Nucleus accumbens (tissue), 56 donors: Measurements from ENCODE around the gene THBS1.

Source experiments
- DNase-seq, 56 donors: peaks; one replicate each; lab custom pipeline; 2025; lab: John Stamatoyannopoulos, UW

THBS1 gene

DNA sequence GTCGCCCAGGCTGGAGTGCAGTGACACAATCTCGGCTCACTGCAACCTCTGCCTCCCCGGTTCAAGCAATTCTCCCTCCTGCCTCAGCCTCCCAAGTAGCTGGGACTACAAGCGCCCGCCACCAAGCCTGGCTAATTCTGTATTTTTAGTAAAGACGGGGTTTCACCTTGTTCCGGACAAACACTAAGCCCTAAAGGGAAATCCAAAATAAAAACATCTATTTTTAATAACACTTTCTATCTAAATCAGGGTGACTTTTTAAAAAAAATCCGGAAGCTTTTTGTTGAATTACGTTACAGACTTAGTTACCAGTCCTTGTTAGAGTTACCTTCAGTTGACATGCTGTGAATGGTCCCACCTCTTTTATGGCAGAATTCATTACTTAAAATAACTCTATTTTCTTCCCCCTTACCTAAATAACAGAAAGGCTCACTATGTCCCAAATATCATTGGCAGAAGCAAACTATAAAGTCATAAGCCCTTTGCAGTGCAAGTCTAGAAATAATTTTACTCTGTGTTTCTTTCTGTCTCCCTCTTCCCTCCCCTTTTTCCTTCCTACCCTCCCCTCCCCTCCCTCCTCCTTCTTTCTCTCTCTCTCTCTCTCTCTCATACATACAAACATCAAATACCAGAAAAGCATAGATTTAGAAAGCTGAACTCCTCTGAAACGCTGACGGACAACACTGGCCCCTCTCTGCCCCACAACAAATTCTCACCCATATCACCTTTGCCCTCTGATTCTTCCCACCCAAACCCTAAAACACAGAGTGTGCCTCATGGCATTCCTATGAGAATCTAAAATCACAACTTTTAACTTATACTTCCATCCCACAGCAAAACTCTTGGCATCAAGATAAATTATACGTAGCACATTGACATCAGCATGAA, 18.3 kb downstream of the THBS1 start:
- no peak for DNase-seq

DNA sequence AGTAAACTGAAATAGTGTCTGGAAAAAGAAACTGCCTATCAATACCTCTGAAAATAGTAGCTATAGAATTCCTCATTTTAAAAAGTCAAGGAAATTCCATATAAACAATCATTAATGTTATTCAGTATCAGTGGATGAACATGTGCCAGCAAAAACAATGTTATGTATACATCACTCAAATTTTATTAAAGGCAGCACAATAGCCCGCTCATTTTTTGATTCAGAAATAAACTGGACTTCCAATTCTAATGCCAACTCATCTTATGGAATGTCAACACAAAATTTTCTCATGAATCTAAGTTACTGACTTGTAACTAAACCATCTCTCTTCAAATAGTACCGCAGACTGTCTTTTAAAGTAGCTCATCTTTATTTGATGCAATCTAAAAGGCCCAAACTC, 19.0 kb downstream of the THBS1 start:
- no peak for DNase-seq

DNA sequence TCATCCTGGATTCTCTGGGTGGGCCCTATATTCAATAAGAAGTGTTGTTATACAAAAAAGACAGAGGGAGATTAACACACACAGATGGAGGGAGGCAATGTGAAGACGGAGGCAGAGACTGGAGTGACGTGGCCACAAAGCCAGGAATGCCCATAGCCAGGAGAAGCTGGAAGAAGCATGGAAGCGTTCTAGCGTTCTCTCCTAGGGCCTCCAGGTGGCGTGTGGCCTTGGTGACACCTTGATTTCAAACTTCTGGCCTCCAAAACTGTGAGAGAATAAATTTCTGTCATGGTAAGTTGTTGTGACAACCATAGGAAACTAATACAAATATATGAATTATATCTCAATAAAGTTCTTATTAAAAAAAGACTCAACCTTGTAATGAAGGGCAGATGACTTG, 21.3 kb downstream of the THBS1 start:
- DNase-seq, result no peak

DNA sequence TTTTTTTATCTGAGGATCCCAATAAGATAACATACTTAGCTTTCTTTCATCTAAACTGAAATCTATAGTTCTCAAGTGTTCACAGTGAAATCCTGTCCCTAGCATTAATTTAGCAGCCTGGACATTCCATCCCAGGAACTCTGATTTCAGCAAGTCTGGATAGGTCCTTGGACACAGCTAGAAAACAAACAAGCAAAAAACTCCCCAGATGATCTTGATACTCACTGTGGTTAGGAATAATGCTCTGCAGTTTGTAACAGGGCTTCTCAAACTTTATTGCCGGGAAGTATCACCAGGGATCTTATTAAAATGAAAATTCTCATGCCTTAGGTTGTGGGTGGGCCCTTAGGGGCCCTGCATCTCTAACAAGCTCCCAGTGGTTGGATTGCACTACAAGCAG, 24.3 kb downstream of the THBS1 start:
- no peak for DNase-seq

DNA sequence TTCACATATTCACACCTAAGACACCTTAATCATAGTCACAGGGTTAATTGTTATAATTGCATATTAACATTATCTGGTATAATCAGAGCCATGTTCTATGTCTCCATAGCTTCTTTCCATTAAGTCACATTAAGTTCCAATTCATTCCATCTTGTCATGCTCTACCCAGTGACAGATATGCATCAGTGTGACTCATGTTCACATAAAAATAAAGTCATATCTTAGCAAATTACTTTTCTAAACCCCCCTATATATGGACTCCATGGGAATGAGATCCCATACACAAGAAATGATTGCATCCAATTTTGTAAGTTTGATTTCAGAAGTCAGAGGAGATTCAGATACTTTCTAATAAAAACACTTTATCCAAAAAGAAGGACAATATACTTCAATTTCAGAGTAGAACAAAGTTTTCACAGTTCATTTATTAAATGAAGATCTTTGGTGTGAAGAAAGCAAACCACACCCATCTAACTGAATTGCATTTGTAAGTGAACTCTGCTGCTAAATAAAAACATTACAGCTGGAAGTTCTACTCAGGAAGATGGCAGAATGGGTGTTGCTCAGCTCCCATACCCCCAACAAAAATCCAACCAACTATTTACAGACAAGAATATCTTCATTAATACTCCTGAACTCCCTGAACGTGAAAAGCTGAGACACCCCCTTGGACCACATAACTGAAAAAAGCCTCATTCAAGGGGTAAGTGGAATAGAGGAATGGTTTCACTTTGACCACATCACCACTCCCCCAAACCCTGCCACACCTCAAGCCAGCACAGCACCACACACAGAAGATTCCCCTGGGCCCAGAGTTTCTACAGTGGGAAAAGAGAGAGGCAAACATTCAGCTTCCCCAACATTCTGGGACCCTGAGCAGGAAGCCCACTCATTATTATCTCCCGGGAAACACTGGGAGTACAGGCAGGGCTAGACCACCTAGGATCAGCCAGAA, 27.6 kb downstream of the THBS1 start:
- no peak for DNase-seq

DNA sequence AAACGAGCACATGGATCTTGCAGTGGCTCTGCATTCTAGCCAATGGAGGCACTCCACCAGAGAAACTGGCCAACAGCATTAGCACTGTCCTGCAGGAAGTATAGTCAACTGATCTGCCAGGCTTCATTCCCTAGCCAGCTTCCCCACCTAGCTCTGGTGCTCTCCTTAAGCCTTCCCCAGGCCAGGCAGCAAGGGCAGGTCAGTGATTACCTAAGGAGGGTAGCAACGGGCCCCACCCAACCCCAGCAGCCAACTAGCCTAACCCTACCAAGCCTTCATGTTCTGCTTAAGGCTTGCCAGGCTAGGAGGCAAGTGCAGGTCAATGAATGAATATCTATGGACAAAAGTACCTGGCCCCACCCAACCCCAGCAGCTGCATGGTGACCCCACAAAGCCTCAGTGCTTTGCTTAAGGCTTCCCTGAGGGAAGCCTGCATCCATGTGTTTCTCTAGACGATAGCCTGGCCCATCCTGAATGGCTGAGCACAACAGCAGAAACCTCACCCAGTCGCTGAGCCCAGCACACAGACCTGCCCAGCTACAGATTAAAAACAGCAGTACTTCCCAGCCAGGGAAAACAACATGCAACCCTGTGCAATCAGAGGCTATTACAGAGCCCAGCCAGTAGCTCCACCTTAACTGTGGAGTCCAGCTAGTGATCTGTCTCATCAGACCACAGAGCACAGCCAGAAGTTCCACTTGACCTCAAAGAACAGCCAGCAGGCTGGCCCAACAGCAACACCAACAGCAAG, 28.5 kb downstream of the THBS1 start:
- no peak for DNase-seq

DNA sequence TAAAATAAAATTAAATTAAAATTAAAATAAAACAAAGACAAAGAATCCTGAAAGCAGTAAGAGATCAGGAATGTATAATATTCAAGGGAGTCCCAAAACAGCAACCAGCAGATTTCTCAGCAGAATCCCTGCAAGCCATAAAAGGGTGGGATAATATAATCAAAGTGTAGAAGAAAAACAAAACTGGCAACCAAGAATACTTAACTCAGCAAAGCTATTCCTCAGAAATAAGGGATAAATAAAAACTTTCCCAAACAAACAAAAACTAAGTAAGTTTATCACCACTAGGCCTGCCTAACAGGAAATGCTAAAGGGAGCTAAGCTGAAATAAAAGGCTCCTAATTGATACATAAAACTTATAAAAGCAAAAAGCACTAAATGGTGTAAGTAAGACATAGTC, 29.8 kb downstream of the THBS1 start:
- no peak for DNase-seq

DNA sequence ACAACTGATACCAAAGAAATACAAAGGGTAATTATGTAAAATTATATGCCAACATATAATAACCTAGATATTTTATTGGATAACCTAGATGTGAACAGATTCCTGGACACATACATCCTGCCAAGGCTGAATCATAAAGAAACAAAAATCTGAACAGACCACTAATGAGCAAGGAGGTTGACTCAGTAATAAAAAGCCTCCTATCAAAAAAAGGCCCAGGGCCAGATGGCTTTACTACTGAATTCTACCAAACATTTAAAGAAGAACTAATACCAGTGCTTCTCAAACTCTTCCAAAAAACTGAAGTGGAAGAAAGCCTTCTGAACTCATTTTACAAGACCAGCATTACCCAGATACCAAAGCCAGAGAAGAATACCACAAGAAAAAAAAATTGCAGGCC, 32.4 kb downstream of the THBS1 start:
- DNase-seq, result no peak

DNA sequence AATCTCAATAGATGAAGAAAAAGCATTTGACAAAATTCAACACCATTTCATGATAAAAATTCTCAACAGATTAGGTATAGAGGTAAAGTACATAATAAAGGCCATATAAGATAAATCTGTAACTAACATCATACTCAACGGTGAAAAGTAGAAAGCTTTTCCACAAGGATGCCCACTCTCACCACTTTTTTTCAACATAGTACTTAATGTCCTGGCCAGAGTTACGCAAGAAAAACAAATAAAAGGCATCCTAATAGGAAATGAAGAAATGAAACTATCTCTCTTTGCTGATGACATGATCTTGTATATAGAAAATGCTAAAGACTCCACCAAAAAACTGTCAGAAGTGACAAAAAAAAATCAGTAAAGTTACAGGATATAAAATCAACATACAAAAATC, 33.0 kb downstream of the THBS1 start:
- no peak for DNase-seq

DNA sequence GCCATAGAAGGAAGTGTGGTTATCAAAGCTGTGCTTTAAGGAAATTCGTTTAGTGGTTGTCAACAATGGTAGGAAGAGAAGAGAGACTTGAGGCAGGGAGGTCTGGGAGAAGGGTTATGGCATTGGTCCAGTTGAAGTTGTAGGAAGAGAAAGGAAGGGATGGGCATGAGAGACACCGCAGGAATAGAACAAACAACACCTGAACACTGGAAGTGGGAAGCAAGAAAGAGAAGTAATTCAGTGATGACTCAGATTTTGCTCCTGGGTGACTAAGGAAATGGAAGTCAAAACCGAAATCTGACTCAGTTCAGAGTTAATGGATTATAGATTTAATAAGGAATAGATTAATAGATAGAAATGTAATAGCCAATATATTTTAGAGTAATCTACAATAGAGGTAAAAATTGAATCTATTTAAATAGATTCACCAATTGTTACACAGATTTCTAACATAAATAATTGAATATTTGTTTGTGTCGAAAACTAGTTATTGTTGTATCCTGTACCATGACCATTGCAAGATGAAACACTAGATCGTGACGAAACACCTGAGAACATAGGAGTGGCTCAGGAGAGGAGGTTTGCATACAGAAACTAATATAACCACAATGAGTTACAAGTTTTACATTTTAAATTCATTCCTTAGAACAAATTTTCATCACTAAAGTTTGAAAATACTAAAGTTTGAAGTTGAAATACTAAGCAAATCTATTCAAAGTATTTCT, 36.0 kb downstream of the THBS1 start:
- DNase-seq, result no peak

DNA sequence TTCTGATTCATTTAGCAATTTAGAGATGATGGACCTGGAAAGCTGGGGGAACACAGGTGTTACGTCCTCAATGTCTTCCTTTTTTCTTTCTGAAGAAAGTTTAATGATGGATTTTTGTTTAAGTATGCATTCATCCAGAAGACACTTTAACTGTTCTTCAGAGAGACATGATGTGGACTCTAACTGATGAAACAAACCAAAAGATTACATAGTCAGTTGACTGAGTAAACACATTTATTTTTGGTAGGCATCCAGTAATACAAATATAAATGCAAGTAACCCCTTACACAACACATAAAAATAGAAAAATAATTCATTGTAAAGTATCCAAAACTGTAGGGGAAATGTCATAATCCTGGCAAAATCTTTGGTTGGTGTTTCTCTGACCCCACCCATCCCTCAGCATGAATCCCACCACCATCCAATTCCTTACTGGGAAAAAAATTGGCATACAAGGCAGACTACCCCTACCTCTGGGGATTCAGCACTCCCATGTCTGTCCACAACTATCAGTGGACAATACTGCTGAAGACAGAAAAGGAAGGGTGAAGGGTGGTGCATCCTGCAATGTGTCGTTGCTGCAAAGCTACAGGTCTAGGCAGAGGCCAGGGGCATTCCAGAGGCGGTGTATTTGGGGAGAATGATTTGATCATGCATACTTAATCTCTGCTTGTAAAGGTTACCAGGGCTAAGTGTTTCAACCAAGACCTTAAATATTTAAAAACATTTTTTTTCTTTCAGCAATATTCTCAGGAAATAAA, 37.4 kb downstream of the THBS1 start:
- DNase-seq, result no peak

DNA sequence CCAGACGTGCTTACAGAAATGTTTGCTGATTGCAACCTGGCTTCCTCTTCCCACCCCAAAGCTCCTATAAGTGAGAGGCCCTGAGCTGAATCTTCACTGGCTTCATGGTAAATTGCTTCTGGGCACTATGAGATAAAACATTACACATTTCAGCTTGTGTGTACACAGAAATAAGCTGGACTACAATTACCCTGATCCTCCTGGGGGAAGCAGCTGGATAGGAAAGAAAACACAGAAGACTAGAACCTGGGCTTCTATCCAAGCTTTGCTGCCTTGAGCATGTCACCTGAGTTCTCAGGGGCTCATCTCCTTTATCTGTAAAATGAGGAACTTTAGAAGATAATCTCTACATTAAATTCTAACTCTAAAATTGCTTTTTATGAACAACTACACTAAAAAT, 40.3 kb downstream of the THBS1 start:
- no peak for DNase-seq

DNA sequence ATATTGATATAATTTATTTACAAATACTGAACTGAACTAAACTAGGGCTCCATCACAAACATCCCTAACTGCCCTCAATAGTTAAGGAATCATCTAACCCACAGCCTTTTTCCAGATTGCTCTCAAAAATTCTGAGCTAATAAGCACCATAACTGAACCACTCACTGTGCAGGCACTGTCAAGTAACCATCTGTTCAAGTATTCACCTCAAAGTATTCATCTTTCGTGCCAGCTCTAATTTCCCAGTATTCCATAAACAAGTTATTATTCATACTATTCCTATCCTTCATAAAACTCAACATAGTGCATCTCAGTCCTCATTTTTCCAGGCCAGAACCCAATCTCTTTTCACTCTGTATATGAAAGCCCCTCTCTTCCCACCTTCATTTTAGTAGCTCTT, 41.1 kb downstream of the THBS1 start:
- DNase-seq, result no peak

DNA sequence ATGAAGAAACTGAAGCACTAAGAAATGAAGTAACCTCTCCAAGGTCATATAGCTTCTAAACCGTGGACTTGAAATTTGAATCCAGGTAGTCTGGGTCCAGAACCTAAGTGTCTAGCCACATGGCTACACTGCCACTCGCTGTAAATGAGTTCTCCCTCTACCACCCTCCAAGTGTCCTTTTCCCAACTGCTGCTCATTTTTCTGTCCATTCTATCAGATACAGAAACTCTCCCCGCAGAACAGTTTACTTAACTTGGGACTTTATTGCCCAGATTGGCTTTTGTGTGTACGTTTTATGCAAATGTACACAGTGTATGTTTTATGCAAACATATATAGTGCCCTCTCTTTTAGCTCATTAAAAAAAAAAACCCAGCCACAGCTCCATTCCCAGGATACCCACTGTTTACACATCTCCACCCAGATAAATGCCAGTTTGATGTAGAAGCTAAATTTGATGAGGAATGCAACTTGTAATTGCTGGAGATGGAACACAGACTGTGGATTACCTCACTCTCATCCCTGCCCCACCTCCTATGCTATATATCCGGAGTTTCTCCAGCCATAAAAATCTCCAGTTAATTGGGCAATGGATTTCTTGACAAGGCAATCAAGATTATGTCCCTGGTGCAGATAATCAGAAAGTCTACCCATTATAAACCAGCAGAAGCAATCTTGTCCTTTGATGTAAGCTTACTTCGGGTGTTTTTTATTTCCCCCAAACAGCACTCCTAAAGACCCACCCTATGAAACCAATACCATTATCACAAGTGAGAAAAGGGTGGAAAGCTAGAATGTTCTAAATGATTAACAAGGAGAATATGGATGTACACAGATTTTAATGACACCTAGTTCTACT, 42.0 kb downstream of the THBS1 start:
- no peak for DNase-seq

DNA sequence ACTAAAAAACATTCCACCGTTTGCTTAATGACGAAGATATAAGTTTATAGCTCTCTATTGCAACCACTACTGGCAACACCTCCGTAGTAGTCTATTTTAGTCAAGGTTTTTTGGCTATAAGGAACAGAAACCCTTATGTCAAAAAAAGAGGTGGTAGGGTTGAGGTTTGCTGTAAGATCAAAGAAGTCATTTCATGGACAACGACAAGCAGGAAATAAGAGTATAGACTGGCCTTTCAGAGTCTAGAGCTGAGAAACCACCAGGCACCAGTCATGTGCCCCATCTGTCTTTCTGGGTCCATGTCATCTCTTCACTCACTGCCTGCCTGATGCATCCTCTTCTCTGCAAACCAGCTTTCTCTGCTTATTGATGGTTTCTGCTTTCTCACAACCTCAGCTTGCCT, 42.7 kb downstream of the THBS1 start:
- DNase-seq, result no peak

DNA sequence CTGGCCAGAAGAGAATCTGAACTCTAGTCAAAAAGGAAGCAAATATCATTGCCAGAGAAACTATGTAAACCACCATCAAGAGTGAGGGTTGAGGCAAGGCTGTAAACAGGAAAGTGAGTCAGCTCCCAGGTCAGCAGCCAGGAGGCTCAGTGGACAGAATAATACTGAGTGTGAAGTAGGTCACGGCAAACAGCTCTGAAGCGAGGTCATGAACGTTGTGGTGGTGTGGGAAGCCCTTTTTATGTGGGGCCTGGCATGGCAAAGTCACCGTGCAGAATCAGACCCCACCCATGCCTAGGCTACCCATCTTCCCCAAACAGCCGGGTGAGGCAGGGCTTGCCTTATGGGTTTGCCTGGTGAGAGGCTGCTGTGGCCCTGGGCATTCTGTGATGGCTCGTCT, 43.9 kb downstream of the THBS1 start:
- no peak for DNase-seq

DNA sequence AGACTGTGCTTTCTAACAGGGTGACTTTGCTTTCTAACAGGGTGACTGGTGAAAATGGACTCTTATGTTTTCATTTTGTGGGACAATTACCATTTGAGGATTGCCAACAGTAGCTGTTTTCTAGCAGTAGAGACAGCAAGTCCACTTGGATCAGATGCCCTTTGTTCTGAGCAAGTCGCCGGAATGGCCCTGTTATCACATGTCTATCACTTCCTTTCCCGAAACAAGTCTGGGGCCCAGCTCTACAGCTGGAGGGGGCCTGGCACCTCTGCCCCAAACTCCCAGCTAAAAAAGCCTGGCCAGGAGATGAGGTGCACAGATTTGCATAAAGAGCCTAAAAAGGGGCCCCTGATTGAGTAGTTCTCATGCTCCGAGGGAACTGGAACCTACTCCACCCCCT, 44.6 kb downstream of the THBS1 start:
- DNase-seq, result no peak

DNA sequence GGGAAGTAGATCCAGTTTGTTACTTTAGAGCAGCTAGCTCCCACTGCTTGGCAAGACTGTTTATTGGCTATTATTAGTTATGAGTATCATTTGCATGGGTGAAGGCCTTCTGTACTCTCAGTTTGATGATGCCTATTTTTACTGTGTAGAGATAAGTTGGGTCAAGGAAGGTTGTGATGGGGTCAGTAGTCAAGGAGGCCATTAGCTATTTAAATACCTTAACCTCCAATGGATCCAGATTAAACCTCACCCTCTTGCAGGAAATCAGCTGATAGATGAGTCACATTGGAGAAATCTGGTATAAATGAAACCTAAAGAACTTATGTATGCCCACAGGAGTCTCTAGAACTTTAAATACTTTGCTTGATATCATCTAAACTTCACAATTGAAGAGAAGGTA, 45.0 kb downstream of the THBS1 start:
- no peak for DNase-seq
